HL-60 (cell line): ENCODE data around the gene MAPK12.

Source experiments
- GABPA ChIP-seq: IDR thresholded peaks from 2 replicates; pipeline ENCODE4 v1.6.1; 2012; ENCODE audit warnings: low read depth
- POLR2AphosphoS5 ChIP-seq: IDR thresholded peaks from 2 replicates; pipeline ENCODE4 v1.6.1; 2012; ENCODE audit warnings: low read depth
- SPI1 ChIP-seq: IDR thresholded peaks from 2 replicates; pipeline ENCODE4 v1.6.1; 2012; ENCODE audit warnings: low read depth, mild to moderate bottlenecking, borderline replicate concordance
- TF ChIP-seq, protein P1 (sequence below): IDR thresholded peaks from one replicate; pipeline ENCODE4 v1.5.1; 2011; ENCODE audit warnings: low read length, control low read depth, inconsistent platforms; ENCODE audit not compliant: insufficient read depth
- TF ChIP-seq, protein P2 (sequence below): IDR thresholded peaks from 2 replicates; pipeline ENCODE4 v1.6.1; 2012; ENCODE audit warnings: low read depth; ENCODE audit not compliant: insufficient replicate concordance

DNA sequence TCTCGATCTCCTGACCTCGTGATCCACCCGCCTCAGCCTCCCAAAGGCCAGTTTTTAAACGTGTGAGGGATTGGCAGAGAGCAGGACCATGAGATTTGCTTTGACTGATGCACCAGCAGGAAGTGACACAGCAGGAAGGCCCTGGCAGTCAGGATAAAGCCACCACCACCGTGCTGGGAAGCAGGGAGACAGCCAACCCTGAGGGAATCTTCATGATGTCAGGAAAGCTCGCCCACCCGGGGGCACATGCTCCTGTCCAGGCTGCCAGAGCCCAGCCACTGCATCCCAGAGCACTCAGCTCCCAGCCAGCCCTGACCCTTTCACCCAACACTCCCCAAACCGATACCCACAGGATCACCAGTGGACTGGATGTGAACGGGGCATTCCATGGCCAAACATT, 22.7 kb downstream of the MAPK12 start:
- TF ChIP-seq, protein P1, sequence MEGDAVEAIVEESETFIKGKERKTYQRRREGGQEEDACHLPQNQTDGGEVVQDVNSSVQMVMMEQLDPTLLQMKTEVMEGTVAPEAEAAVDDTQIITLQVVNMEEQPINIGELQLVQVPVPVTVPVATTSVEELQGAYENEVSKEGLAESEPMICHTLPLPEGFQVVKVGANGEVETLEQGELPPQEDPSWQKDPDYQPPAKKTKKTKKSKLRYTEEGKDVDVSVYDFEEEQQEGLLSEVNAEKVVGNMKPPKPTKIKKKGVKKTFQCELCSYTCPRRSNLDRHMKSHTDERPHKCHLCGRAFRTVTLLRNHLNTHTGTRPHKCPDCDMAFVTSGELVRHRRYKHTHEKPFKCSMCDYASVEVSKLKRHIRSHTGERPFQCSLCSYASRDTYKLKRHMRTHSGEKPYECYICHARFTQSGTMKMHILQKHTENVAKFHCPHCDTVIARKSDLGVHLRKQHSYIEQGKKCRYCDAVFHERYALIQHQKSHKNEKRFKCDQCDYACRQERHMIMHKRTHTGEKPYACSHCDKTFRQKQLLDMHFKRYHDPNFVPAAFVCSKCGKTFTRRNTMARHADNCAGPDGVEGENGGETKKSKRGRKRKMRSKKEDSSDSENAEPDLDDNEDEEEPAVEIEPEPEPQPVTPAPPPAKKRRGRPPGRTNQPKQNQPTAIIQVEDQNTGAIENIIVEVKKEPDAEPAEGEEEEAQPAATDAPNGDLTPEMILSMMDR = no peak
- TF ChIP-seq POLR2AphosphoS5 (no peak), GABPA (no peak), SPI1 (no peak)
- TF ChIP-seq, protein P2, sequence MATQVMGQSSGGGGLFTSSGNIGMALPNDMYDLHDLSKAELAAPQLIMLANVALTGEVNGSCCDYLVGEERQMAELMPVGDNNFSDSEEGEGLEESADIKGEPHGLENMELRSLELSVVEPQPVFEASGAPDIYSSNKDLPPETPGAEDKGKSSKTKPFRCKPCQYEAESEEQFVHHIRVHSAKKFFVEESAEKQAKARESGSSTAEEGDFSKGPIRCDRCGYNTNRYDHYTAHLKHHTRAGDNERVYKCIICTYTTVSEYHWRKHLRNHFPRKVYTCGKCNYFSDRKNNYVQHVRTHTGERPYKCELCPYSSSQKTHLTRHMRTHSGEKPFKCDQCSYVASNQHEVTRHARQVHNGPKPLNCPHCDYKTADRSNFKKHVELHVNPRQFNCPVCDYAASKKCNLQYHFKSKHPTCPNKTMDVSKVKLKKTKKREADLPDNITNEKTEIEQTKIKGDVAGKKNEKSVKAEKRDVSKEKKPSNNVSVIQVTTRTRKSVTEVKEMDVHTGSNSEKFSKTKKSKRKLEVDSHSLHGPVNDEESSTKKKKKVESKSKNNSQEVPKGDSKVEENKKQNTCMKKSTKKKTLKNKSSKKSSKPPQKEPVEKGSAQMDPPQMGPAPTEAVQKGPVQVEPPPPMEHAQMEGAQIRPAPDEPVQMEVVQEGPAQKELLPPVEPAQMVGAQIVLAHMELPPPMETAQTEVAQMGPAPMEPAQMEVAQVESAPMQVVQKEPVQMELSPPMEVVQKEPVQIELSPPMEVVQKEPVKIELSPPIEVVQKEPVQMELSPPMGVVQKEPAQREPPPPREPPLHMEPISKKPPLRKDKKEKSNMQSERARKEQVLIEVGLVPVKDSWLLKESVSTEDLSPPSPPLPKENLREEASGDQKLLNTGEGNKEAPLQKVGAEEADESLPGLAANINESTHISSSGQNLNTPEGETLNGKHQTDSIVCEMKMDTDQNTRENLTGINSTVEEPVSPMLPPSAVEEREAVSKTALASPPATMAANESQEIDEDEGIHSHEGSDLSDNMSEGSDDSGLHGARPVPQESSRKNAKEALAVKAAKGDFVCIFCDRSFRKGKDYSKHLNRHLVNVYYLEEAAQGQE = no peak
